H9 (cell line): Measurements from ENCODE around the gene ZNF800. TPM values are rescaled to one million over a fixed set of nuclear protein-coding genes. Genes with fewer than 3 reads are reported as not detected.

Experiments
- DNase-seq: peaks from one replicate; pipeline ENCODE4 v3.0.0-alpha.2; 2017
- H2AFZ ChIP-seq: one replicate; pipeline ENCODE4 v1.6.1; 2013; ENCODE audit warnings: mild to moderate bottlenecking, low read length, control low read depth, moderate library complexity
- H2AK5ac ChIP-seq: 2 replicates; pipeline ENCODE4 v1.6.1; 2013; ENCODE audit warnings: low read length, control low read depth, mixed read lengths; ENCODE audit not compliant: insufficient read length
- H2BK120ac ChIP-seq: one replicate; pipeline ENCODE4 v1.6.1; 2013; ENCODE audit warnings: low read depth, mild to moderate bottlenecking, low read length, control low read depth, inconsistent platforms; ENCODE audit not compliant: poor library complexity, severe bottlenecking
- H2BK12ac ChIP-seq: 2 replicates; pipeline ENCODE4 v1.6.1; 2013; ENCODE audit warnings: low read length, control low read depth, mixed read lengths, low read depth; ENCODE audit not compliant: insufficient read length
- H2BK15ac ChIP-seq: 2 replicates; pipeline ENCODE4 v1.6.1; 2013; ENCODE audit warnings: low read depth, low read length, control low read depth
- H2BK20ac ChIP-seq: one replicate; pipeline ENCODE4 v1.6.1; 2013; ENCODE audit warnings: low read depth, mild to moderate bottlenecking, low read length, control low read depth, inconsistent platforms; ENCODE audit not compliant: poor library complexity, severe bottlenecking
- H2BK5ac ChIP-seq: 2 replicates; pipeline ENCODE4 v1.6.1; 2013; ENCODE audit warnings: low read length, control low read depth, mixed read lengths; ENCODE audit not compliant: insufficient read length
- H3K14ac ChIP-seq: 2 replicates; pipeline ENCODE4 v1.6.1; 2013; ENCODE audit warnings: low read length, control low read depth; ENCODE audit not compliant: insufficient read depth
- H3K18ac ChIP-seq: 2 replicates; pipeline ENCODE4 v1.6.1; 2013; ENCODE audit warnings: low read depth, mild to moderate bottlenecking, mixed read lengths, low read length, control low read depth; ENCODE audit not compliant: insufficient read length
- H3K23ac ChIP-seq: 2 replicates; pipeline ENCODE4 v1.6.1; 2013; ENCODE audit warnings: low read length, control low read depth, mixed read lengths, low read depth; ENCODE audit not compliant: insufficient read length
- H3K23me2 ChIP-seq: 2 replicates; pipeline ENCODE4 v1.6.1; 2013; ENCODE audit warnings: low read depth, mild to moderate bottlenecking, mixed read lengths, low read length, control low read depth; ENCODE audit not compliant: insufficient read length, poor library complexity, severe bottlenecking
- H3K27ac ChIP-seq: 2 replicates; pipeline ENCODE4 v1.5.1; 2013; ENCODE audit warnings: low read length, control low read depth, mixed read lengths, low read depth; ENCODE audit not compliant: insufficient read length
- H3K27me3 ChIP-seq: 2 replicates; pipeline ENCODE4 v1.6.1; 2013; ENCODE audit warnings: low read length, control low read depth, inconsistent platforms; ENCODE audit not compliant: insufficient read depth
- H3K4ac ChIP-seq: 2 replicates; pipeline ENCODE4 v1.6.1; 2013; ENCODE audit warnings: low read depth, mild to moderate bottlenecking, control low read depth, inconsistent platforms, low read length, moderate library complexity
- H3K4me1 ChIP-seq: 2 replicates; pipeline ENCODE4 v1.6.1; 2013; ENCODE audit warnings: low read length, control low read depth, inconsistent platforms; ENCODE audit not compliant: insufficient read depth
- H3K4me2 ChIP-seq: 2 replicates; pipeline ENCODE4 v1.6.1; 2013; ENCODE audit warnings: low read length, control low read depth, mixed read lengths; ENCODE audit not compliant: insufficient read length, insufficient read depth
- H3K56ac ChIP-seq: 2 replicates; pipeline ENCODE4 v1.6.1; 2013; ENCODE audit warnings: low read depth, mild to moderate bottlenecking, mixed read lengths, low read length, control low read depth; ENCODE audit not compliant: insufficient read length
- H3K79me1 ChIP-seq: 2 replicates; pipeline ENCODE4 v1.6.1; 2013; ENCODE audit warnings: low read depth, mild to moderate bottlenecking, moderate library complexity, low read length, control low read depth, inconsistent platforms; ENCODE audit not compliant: insufficient read depth, poor library complexity, severe bottlenecking
- H3K79me2 ChIP-seq: 2 replicates; pipeline ENCODE4 v1.6.1; 2013; ENCODE audit warnings: low read length, control low read depth, inconsistent platforms; ENCODE audit not compliant: insufficient read depth
- H3K9ac ChIP-seq: 2 replicates; pipeline ENCODE4 v1.6.1; 2013; ENCODE audit warnings: low read length, control low read depth, mixed read lengths; ENCODE audit not compliant: insufficient read length; ENCODE audit errors: extremely low read depth
- H3K9me3 ChIP-seq: one replicate; pipeline ENCODE4 v1.6.1; 2013; ENCODE audit warnings: low read depth, low read length, inconsistent platforms; ENCODE audit not compliant: control insufficient read depth
- H3T11ph ChIP-seq: one replicate; pipeline ENCODE4 v1.6.1; 2013; ENCODE audit warnings: mild to moderate bottlenecking, low read length, control low read depth, inconsistent platforms
- H4K20me1 ChIP-seq: one replicate; pipeline ENCODE4 v1.6.1; 2013; ENCODE audit not compliant: control insufficient read depth, insufficient read length, insufficient read depth
- H4K5ac ChIP-seq: 2 replicates; pipeline ENCODE4 v1.6.1; 2013; ENCODE audit warnings: low read depth, mild to moderate bottlenecking, mixed read lengths, low read length, control low read depth; ENCODE audit not compliant: insufficient read length
- H4K8ac ChIP-seq: replicated peaks from 2 replicates; pipeline ENCODE4 v1.6.1; 2013; ENCODE audit warnings: low read length, control low read depth, mixed read lengths, low read depth; ENCODE audit not compliant: insufficient read length
- H4K91ac ChIP-seq: 2 replicates; pipeline ENCODE4 v1.6.1; 2013; ENCODE audit warnings: low read depth, mild to moderate bottlenecking, moderate library complexity, mixed read lengths, low read length, control low read depth; ENCODE audit not compliant: insufficient read length
- H3K27ac Mint-ChIP-seq, 3 experiments: 2 replicates in 2 of 3; 3 replicates in 1 of 3; pipeline ENCODE4 v1.8.0; 2020 to 2021; ENCODE audit warnings: mixed read lengths in 3 of 3, mild to moderate bottlenecking in 1 of 3, moderate library complexity in 1 of 3
- H3K27me3 Mint-ChIP-seq: 2 replicates; pipeline ENCODE4 v1.8.0; 2021; ENCODE audit warnings: low read depth, mild to moderate bottlenecking, moderate library complexity, mixed read lengths
- H3K36me3 Mint-ChIP-seq, 3 experiments: 2 replicates in 2 of 3; 3 replicates in 1 of 3; pipeline ENCODE4 v1.8.0; 2020 to 2021; ENCODE audit warnings: low read depth in 3 of 3, mixed read lengths in 3 of 3; ENCODE audit not compliant: insufficient read depth in 1 of 3
- H3K4me1 Mint-ChIP-seq, 2 experiments: 2 replicates each; pipeline ENCODE4 v1.8.0; 2020; ENCODE audit warnings: mixed read lengths in 2 of 2
- H3K4me3 Mint-ChIP-seq, 2 experiments: 2 replicates in 1 of 2; 3 replicates in 1 of 2; pipeline ENCODE4 v1.8.0; 2020 to 2021; ENCODE audit warnings: mild to moderate bottlenecking in 2 of 2, mixed read lengths in 2 of 2, moderate library complexity in 1 of 2
- H3K9me3 Mint-ChIP-seq, 2 experiments: 2 replicates in 1 of 2; 3 replicates in 1 of 2; pipeline ENCODE4 v1.8.0; 2020; ENCODE audit warnings: mild to moderate bottlenecking in 2 of 2, mixed read lengths in 2 of 2, moderate library complexity in 1 of 2
- WGBS: extraction: QIAGEN DNeasy Blood & Tissue Kit; methylation state at CpG from one replicate; pipeline ENCODE4 v1.1.7; 2013; ENCODE audit warnings: missing lambda C conversion rate, low lambda C conversion rate, mixed read lengths; ENCODE audit not compliant: insufficient read length; ENCODE audit errors: extremely low coverage; 5-methylcytosine and 5-hydroxymethylcytosine counted together
- total RNA-seq: library from RNA; stranded (reverse); gene quantifications from 2 replicates; pipeline ENCODE4 v1.2.1, GENCODE V29; 2021
- TF ChIP-seq, protein P1 (sequence below): fragments of 200-600 bp; sonication (generic); conservative IDR thresholded peaks from 3 replicates; pipeline ENCODE4 v1.8.0; 2021; ENCODE audit warnings: antibody characterized with exemption, mild to moderate bottlenecking

ZNF800 gene
- total RNA-seq, 1 experiment from 2014 or later, result 11.0 TPM

DNA sequence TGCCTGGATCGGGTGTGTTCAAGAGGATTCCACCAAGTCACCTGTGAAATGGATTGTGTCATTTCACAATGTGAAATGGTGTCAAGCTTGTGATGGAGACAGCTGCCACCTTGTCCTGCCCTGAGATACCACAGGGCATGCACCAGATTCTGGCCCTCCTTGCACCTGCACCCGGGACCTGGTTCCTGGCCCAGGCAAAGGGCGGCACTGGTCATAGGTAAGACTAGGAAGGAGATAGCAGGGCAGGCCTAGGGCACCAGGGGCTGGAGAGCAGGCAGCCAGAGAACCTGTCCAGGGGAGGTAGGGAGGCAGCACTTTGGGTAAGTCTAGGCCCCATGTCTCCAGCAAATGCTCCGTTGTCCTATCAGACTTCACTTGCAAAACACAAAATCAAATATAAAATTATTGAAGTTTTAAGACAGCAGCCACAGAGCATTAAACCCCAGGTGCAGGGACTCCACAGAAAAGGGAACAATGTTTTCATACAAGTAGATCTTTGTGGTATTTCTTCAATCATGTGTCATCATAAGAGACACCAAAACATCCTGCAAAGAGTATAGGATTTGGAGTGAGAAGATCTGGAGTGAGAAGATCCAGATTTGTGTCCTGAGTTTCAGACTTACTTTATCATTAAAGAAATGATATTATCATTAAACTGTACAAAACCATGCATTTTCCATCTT lies 22.7 kb upstream of the ZNF800 start:
- TF ChIP-seq, protein P1, sequence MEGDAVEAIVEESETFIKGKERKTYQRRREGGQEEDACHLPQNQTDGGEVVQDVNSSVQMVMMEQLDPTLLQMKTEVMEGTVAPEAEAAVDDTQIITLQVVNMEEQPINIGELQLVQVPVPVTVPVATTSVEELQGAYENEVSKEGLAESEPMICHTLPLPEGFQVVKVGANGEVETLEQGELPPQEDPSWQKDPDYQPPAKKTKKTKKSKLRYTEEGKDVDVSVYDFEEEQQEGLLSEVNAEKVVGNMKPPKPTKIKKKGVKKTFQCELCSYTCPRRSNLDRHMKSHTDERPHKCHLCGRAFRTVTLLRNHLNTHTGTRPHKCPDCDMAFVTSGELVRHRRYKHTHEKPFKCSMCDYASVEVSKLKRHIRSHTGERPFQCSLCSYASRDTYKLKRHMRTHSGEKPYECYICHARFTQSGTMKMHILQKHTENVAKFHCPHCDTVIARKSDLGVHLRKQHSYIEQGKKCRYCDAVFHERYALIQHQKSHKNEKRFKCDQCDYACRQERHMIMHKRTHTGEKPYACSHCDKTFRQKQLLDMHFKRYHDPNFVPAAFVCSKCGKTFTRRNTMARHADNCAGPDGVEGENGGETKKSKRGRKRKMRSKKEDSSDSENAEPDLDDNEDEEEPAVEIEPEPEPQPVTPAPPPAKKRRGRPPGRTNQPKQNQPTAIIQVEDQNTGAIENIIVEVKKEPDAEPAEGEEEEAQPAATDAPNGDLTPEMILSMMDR, result no peak
- Histone ChIP-seq H3K9me3 (no peaks in the 10 kb centered on the region), H3K4me1 (no peaks in the 10 kb centered on the region), H2BK120ac (no peak overlapping the region), H2BK5ac (no peak overlapping the region), H3K79me1 (no peaks in the 10 kb centered on the region), H3K23me2 (no peaks in the 10 kb centered on the region), H3K4ac (no peak overlapping the region), H3K9ac (no peak overlapping the region), H3K18ac (no peak overlapping the region), H4K5ac (no peak overlapping the region), H2BK20ac (no peak overlapping the region), H4K8ac (no peak overlapping the region), H2AFZ (no peak overlapping the region), H3K14ac (no peak overlapping the region; the same call in 1 of the 2 replicates), H2BK12ac (no peak overlapping the region), H4K20me1 (no peaks in the 10 kb centered on the region), H4K91ac (no peak overlapping the region), H3K79me2 (no peaks in the 10 kb centered on the region), H3K4me2 (no peak overlapping the region), H3K56ac (no peak overlapping the region), H2AK5ac (no peak overlapping the region), H2BK15ac (no peak overlapping the region), H3K27ac (no peak overlapping the region), H3K23ac (no peak overlapping the region), H3T11ph (no peak overlapping the region), H3K27me3 (no peaks in the 10 kb centered on the region)
- H3K27me3 Mint-ChIP-seq, result peaks cover 29% of the 10 kb centered on the region
- no peak overlapping the region for H3K4me3 Mint-ChIP-seq
- WGBS, result no CpG with 5 or more reads among the region's 4 CpGs
- no peak for DNase-seq
- H3K27ac Mint-ChIP-seq, result no peak overlapping the region
- no peaks in the 10 kb centered on the region for H3K36me3 Mint-ChIP-seq
- H3K4me1 Mint-ChIP-seq, result no peaks in the 10 kb centered on the region
- H3K9me3 Mint-ChIP-seq, result peaks cover 0 to 3% of the 10 kb centered on the region in 2 experiments; a peak in 2 of 5 replicates
